GM19372 (cell line): Measurements from ENCODE around the gene CCNY.
A peak's percentile ranks its signal among the peaks of the same experiment; 100 is the strongest.

Experiments used
- ATAC-seq: cut with Tn5 transposase; IDR thresholded peaks from one replicate; pipeline ENCODE4 v1.9.1; 2021; ENCODE audit warnings: mild to moderate bottlenecking, low read depth, moderate library complexity; ENCODE audit not compliant: unreplicated experiment

Gene CCNY

GRCh38 chr10:35379226-35380137 lies 43.2 kb downstream of the CCNY start:
- peak; percentile 84 for ATAC-seq

- ATAC-seq = no peak
Measured at GRCh38 chr10:35382096-35382495, 45.8 kb downstream of the CCNY start.

DNA sequence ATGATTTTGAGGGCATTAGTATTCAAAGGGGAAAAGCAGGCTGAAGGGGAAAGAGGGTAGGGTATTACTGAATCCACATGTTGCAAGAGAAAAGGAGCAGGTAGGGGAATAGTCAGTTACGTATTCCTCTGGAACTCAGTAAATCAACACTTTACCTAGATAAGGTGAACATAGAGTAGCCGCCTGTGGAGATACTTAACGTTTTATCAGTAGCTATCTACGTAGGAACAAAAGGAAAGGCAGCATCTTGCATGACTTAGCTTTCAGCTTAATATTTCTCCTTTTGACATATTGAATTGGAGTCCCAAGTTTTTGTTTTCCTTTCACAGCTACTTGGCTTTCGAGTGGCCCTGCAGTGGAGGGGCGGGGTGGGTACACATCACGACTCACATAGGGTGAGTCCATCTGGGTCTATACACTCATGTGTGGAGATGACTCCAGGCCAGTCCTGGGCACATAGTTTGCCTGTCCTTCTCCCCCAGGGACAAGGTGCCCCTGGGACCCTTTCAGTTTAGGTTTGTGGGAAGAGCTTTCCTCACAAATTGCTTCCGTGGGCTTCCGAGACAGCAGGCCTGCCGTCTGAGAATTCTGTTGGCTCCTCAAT lies 48.1 kb downstream of the CCNY start:
- no peak for ATAC-seq

DNA sequence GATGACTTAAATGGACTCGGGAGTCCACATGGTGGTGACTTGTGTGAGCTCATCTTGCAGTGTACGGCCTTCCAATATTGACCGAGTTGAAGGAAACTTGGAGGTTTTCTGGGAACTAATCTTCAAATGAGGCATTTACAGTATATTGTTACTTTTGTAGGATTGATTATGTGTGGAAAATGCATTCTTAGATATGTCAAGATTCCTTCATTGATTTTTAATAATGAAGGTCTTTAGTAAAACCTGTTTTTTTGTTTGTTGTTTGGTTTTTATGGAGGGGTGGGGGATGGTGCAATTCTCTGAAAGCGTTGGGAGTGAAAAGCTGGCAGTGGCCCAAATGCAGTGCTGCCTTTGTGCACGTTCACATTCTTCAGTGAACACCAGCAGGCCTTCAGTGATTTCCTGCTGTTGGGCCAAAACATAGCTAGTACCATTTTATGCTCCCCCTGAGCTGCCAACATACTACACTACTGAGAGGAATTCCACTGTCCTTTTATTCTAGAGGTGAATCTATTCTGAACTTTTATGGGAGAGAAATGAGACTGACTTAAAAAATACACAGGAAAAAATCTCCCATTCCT lies 50.4 kb downstream of the CCNY start:
- ATAC-seq = no peak

- no peak for ATAC-seq
Measured at GRCh38 chr10:35387768-35388167, 51.5 kb downstream of the CCNY start.

GRCh38 chr10:35388197-35388596 lies 51.9 kb downstream of the CCNY start:
- no peak for ATAC-seq

- ATAC-seq = no peak
Measured at GRCh38 chr10:35388682-35389081, 52.4 kb downstream of the CCNY start.

- no peak for ATAC-seq
Measured at GRCh38 chr10:35390161-35390840, 54.0 kb downstream of the CCNY start.

DNA sequence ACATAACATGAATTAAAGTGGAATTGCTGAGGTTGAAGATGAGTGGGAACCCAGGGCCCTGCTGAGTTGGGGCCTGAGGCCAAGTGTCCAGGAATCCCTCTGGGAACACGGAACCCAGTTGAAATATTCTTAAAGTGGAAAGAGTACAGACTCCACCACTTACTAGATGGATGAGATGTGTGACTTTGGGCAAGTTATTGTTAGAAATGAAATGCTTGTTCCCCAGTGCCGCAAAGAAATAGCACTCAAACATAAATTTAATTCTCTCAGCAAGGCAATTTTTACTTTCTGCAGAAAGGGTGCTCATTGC lies 54.5 kb downstream of the CCNY start:
- ATAC-seq = no peak

DNA sequence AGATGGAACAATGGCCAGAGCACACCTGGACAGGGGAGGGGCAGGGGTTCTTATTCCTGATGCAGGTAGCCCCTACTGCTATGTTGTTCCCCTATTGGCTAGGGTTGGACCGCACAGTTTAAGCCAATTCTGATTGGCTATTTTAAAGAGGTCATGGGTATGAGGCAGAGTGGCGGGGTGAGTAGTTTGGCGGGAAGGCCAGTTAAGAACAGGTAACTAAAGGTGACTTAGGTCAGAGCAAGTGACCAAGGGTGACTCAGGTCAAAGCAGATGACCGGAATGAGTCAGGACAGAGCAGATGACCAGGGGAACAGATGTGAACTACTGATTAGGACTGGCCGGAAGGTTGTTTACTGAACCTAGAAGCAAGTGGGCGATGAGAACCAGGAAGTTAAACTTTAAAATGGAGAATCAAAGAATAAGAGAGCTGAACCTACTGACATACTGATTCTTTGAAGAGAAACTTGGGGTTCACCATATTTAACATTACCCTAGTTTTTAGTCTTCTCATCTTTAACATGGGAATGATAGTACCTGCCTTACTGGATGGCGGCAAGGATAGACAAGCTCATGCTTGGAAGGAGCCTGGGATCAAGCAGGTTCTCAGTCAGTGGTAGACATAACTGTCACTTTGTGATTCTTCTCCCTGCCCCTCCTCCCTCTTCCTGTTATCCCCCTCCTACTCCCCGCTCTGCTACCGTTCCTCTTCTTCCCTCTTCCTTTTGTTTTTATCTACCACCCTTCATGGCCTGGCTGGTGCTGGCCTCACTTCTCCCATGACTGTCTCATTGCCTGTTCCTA lies 55.0 kb downstream of the CCNY start:
- ATAC-seq = no peak

- ATAC-seq = no peak
Measured at GRCh38 chr10:35391954-35392262, 55.6 kb downstream of the CCNY start.

GRCh38 chr10:35392482-35393228 lies 56.3 kb downstream of the CCNY start:
- no peak for ATAC-seq

- ATAC-seq = no peak
Measured at GRCh38 chr10:35394411-35394851, 58.1 kb downstream of the CCNY start.

DNA sequence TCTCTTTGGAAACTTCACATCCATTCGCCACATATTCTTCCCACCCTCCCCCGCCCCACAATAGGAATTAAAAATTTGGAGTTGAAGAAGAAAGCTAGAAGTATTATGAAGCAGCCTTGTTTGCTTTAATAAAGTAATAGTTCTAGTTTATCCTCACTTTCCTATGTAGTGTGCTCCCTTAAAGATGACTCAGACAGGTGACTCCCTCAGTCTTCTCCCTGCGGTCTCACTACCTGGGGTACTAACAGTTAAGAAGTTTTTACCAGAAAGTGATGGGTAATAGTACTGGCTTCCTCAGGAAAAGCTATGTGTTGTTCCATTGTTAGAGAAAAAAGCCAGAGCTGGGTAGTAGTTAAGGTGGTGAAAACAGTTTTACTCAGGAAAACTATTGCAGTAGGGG lies 58.6 kb downstream of the CCNY start:
- ATAC-seq = no peak

DNA sequence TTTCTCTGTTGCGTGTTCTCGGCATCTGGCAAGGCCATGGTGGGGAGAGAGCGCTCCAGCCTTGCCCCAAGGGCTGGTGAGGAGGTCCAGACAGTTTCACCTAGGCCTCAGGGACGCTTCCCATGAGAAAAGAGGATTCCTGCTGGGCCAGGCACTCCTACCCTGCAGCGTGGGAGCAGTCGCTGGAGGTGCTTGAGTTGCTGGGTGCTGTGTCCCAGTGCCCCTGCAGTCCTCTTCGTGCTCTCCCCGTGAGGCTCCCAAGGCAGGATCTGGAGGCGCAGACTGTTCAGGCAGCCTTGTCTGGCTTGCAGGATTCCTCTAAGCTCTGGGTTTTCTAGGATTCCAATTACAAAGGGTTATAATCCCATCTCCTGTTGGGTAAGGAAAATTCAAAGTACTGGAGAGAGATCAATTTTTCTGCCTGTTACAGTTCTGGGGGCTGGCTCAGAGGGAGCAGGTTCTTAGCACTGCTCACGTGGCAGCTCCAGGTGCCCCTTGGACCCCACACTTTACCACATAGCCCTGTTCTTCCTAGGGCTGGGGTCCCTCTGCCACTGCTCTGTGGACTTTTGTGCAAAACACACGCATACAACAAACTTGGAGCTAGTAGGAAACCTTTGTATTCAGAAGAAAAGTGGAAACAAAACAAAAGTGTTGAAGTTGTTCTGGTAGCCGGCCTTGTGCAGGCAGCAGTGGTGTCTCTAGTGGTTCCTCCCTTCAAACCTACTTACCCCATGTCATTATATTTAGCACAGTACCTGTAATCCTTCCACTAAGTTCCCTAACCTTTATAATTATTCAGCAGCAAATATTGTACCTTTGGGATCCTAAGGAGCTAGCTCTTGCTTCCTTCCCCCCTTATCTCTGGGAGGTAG lies 60.5 kb downstream of the CCNY start:
- ATAC-seq = no peak

GRCh38 chr10:35397953-35398352 lies 61.6 kb downstream of the CCNY start:
- ATAC-seq = no peak

GRCh38 chr10:35398355-35398754 lies 62.0 kb downstream of the CCNY start:
- ATAC-seq = no peak

- no peak for ATAC-seq
Measured at GRCh38 chr10:35398908-35399307, 62.6 kb downstream of the CCNY start.

DNA sequence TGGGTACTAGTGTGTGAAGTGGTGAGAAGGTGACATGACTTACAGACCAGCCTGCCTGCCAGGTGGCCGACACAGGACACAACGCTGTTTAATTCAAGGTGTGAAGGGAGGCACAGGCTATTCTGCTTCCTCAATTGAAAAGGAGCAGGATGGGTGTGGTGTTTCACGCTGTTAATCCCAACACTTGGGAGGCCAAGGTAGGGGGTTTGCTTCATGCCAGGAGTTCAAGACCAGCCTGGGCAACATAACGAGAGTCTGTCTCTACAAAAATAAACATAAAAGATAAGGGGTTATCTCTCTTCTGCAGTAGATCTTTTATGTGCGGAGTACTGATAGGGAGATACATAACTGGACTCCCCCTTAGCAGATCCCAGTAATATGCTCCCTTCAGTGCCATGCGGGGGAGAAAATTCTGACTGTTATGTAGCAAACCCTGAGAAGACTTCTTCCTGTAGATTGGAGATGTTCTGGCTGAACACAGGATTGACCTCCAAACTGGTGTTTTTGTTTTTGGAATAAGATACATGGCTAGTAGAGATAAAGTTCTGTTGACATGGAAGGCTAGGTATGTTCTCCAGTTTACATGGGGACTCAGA lies 63.2 kb downstream of the CCNY start:
- no peak for ATAC-seq
